Hindlimb muscle (tissue), 1 donor: ENCODE results near the gene GMNC. TPM values are rescaled to one million over a fixed set of nuclear protein-coding genes. Genes with fewer than 3 reads are reported as not detected.
A peak's percentile ranks its signal among the peaks of the same experiment; 100 is the strongest.

ENCODE experiments used
- DNase-seq: peaks from one replicate; pipeline ENCODE4 v3.0.0-alpha.2; 2013
- polyA plus RNA-seq: library from polyadenylated mRNA; unstranded; fragments of 120-200 nt; gene quantifications from one replicate; pipeline ENCODE4 v1.2.1, GENCODE V29; 2013; ENCODE audit not compliant: insufficient read length

The GMNC gene
- polyA plus RNA-seq, 1 donor: not detected

DNA sequence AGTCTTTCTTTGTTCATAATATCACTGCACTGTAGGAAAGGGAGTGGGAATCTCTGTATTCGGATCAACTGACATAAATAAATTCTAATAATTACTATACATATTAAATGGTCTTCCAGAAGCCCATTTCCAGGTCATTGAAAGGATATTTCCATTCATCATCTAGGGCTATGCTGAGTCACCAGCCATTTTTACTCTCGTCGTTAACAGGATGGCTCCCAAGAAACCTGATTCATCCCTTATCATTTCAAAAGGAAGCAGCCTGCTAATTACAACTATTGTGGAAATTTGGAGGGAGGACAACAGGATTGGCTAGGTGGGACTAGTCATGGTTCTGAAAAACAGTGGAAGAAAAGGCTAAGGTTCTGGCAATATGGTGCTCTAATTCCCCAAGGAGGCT is 13.6 kb downstream of the GMNC start:
- no peak for DNase-seq

DNA sequence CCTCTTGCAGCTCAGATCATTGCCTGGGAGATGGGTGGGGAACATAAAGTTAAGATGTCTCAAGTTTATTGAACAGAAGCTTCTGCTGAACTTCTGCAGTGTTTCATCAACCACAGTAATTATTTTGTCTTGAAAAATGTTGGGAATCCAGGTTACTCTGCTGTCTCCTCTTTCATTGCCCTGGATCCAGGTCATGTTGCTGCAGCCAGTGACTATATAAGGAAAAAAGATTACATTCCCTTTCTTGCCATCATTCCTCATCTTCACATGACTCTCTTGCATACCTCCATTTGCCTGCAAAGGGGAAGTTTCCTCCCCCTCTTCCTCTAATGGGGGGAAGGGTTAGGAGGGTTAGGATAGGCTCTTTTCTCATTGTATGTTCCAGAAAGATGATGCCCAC is 15.1 kb downstream of the GMNC start:
- no peak for DNase-seq

- DNase-seq: no peak
Measured at GRCh38 chr3:190840146-190840545, 22.3 kb downstream of the GMNC start.

- no peak for DNase-seq
Measured at GRCh38 chr3:190831225-190831624, 31.3 kb downstream of the GMNC start.

DNA sequence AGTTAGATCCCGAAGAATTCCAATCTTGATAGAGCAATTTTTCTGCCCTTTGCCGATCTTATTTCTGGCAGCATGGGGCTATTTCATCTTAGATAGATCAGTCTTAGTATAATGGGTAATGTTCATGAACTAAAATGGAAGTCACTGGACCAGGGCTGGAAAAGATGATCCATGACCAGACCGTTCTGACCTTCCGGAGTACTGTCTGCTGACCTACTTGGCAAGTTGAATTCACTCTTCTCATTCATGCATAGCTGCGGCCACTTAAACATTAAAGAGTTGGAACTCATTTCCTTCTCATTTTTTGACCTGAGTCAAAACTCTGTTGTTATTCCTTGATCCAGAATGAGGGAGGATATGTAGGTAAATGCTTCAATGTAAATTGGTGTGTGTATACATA is 32.5 kb downstream of the GMNC start:
- DNase-seq: no peak

- DNase-seq: no peak
Measured at GRCh38 chr3:190826018-190826417, 36.5 kb downstream of the GMNC start.

DNA sequence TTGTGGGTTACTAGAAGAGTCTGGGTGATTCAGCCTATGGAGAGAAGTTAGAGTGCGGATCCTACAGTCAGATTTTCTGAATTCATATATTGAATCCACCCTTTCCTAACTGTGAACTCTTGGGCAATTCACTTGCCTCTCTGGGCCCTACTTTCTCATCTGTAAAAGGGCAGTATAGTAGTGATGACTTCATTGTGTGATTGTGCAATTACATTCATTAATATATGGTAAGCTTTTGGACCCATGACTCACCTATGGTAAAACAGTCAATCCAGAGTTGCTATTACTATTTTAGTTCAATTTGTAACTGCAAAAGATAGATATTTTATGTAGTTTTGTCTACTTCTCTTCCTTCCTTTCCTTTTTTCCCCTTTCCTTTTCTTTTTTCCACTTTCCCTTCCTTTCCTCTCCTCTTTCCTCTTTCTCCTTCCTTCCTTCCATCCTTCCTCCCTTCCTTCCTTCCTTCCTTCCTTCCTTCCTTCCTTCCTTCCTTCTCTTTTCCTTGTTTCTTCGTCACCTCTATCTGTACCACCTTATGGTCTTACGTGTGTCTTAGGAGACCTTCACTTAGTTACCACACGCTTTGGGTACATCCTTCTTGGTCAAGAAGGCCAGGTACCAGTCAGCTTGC is 37.0 kb downstream of the GMNC start:
- no peak for DNase-seq

GRCh38 chr3:190811775-190812480 is 50.6 kb downstream of the GMNC start:
- peak; percentile 51 for DNase-seq

- no peak for DNase-seq
Measured at GRCh38 chr3:190810957-190811356, 51.5 kb downstream of the GMNC start.

DNA sequence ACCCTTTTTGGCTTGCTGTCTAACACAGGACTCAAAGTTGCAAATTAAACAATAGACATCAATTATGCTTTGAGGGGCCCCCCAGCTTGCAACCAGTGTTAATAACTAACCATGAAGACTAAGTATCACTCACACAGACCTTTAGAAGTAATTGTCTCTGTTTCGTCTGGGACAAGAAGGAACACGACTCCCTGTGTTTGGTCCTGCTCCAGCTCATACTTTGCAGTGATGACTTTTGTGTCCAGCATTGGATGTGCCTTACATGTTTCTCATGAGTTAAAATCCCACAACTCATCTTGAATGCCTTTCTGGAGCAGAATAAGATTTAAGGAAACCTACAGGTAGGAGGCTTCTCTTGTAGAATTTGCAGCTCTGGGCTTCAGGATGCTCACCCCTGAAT is 53.1 kb downstream of the GMNC start:
- DNase-seq: no peak

GRCh38 chr3:190807719-190808375 is 54.6 kb downstream of the GMNC start:
- DNase-seq: no peak
